ENCODE measurements around the gene PPP1R15B.

Gene PPP1R15B

DNA sequence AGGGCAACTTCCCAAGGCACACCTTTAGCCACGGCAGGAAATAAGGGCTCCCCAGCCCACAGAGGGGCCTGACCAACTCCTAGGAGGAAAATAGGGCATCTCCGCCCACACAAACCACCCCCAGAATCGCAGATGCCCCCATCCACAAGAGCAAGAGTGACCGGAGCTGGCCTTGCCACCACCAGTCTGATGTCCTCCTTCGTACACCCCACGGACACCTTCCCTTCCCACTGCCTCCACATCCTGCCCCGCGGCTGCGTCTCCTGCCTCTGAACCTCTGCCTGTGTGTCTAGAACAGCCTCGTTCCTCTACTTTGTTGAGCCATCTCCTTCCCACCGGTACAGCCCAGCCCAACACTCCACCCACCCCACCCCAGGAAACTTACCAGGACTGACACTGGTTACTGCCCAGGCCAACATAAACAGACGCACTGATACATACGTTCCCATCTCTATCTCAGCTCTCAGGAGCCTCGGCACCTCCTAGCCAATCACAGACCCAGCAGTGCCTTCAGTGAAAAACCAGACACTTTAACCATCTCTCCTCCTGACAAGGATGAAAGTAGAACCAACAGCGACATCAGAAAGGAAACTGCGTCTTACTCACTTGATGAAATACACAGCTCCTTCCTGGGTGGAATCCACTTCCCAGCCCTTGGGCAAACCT is 44.3 kb downstream of the PPP1R15B start:
- DNase-seq (ENCODE audit: low read depth) = no peak

- no peak for DNase-seq (ENCODE audit: low read depth)
These were observed 44.9 kb downstream of the PPP1R15B start for GRCh38 chr1:204366759-204367158.

DNA sequence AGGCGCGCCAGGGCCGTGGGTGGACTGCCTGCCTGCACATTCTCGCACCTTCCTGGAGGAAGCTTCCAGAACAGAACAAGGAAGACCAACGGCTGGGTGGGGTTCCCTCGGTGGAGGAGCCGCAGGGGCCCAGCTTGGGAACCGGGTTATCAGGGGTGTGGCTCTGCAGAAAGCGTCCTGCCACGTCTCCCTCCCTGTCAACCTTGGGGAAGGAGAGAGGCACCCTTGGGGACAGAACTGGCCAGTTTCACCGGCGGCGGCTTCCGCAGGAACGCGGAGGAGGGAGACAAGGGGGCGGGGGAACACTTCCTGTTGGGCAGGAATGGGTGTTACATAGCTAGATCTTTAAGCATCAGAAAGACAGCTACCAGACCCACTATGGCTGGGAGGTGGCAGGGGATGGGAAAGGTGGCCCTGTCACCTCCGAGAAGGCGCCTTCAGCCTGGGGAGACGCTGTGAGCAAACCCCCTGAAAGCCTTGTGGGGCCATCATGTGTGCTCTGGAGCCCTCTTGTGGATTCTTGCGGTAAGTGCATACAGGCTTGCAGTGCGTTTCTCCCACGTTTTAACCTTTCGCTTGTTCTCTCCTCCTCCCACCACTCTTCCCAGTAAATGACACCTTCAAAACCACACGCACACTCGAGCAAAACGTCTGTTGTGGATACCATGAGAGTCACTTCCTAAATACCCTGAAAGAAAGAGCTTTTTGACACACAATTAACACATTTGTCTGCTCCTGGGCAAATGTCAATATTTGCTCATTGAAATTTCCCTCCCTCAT is 48.1 kb downstream of the PPP1R15B start:
- peak; percentile 59 for DNase-seq (ENCODE audit: low read depth)

GRCh38 chr1:204362984-204363334 is 48.7 kb downstream of the PPP1R15B start:
- no peak for DNase-seq (ENCODE audit: low read depth)

GRCh38 chr1:204361781-204362180 is 49.8 kb downstream of the PPP1R15B start:
- no peak for DNase-seq (ENCODE audit: low read depth)

DNA sequence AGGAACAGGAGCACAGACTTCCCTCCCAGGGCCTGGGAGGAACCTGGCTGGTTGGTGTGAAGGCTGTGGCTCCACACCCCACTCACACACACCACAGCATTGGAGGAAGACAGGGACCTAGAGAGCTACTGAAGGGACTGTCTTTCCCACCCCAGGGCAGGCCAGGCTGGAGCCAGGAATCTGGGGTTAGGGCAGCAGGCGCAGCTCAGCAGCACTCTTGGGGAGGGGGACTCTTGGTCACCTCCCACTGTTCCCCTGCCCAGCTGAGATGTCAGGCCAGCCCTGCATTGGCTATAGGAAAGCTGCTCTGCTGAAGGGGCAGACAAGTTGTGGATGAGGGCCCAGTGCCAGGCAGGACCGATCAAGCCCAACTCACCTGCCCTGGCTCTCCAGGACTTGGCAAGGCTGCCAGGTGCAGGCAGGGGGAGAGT is 50.3 kb downstream of the PPP1R15B start:
- DNase-seq (ENCODE audit: low read depth) = no peak

DNA sequence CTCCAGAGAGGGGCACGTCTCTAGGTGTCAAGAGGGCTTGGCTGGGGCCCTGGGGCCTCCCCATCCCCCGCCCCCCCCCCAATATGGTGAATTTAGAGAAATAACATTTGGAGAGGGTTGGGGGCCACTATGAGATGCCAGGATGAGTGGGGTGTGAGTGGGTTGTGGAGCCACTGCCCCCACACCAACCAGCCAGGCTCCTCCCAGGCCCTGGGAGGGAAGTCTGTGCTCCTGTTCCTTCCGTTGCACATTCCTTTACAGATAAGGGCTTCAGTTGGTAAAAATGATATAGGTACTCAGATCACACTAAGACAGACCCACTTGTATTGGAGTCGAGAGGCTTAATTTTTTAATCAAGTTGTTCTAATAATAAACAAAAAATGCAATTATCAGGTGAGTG is 51.3 kb downstream of the PPP1R15B start:
- DNase-seq (ENCODE audit: low read depth) = no peak

- no peak for DNase-seq (ENCODE audit: low read depth)
These were observed 52.0 kb downstream of the PPP1R15B start, which contains the start of gene PLEKHA6 for GRCh38 chr1:204359474-204360255. PLEKHA6 (minus strand) TSS chr1:204359929; CDS start chr1:204273727, 86,202 bp downstream.

- no peak for DNase-seq (ENCODE audit: low read depth)
These were observed 52.5 kb downstream of the PPP1R15B start for GRCh38 chr1:204359131-204359473.

- DNase-seq (ENCODE audit: low read depth) = no peak
These were observed 53.0 kb downstream of the PPP1R15B start for GRCh38 chr1:204358605-204359004.

GRCh38 chr1:204357551-204358490 is 53.8 kb downstream of the PPP1R15B start:
- DNase-seq (ENCODE audit: low read depth) = no peak

DNA sequence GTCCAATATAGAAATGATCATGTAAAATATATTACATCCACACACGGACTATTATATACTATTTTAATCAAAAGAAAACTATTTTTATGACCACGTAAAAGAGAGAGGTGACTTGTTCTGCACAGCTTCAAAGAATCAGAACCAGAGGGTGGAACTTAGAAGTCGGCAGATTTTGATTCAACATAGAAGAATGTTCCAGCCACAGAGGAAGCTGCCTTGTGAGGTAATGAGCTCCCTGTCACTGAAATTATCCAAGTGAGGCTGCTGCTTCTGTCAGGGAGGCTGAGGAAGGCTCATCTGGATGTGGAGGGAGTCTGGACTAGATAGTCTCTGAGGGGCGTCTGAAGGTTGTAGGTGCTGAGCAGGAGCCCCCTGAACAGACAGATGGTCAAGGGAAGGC is 54.6 kb downstream of the PPP1R15B start:
- no peak for DNase-seq (ENCODE audit: low read depth)

DNA sequence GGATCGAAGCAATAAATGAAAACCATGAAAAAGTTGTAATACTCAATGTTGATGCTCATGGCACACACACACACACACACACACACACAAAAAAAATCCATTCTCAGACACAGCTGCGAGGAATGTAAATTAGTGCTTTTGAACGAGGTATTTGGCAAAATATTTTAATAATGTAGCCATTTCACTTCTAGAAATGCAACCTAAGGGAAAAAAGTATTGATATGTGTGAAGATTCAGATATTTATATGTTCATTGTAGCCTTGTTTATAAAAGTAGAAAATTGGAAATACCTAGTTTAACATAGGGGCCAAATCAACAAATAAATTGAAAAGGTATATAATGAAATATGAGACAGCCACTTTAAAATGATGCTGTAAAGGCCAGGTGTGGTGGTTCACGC is 55.7 kb downstream of the PPP1R15B start:
- no peak for DNase-seq (ENCODE audit: low read depth)

- no peak for DNase-seq (ENCODE audit: low read depth)
These were observed 57.0 kb downstream of the PPP1R15B start for GRCh38 chr1:204354579-204354978.
